ENCODE measurements around the gene PBX1. TPM values are rescaled to one million over a fixed set of nuclear protein-coding genes. Genes with fewer than 3 reads are reported as not detected.

PBX1 gene
- polyA plus RNA-seq, 1 donor (not counting 4 experiments of a cell fraction or from before 2014, with no cell fraction given) = 2.2 TPM

DNA sequence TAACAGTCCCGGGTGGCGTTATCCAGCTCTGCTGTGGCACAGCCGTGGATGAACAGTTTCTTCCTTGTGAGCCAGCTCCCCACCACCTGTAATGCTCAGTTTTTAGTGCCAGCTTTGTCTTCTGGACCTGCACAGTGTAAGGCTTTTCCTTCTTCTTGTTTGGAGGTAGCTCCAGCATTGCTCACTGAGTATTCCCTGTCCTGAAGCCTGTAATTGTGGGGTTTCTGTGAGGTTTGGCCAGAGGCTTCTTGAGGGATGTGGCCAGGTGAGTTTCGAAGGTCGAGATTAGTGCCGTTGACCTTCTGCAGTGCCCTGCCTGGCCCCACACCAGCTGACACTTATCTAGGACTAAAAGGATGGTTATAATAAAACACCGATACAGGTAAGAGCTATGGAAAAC lies 75.0 kb downstream of the PBX1 start:
- DNase-seq (ENCODE audit: low read depth, low spot score) (no peak), FAIRE-seq (no peak)
- H3K27ac ChIP-seq (ENCODE audit: control insufficient read depth, insufficient read depth, low read length) = no peak overlapping the region
- H3K9me3 ChIP-seq (ENCODE audit: control insufficient read depth, low read depth, low read length) = no peaks in the 10 kb centered on the region
- no peak overlapping the region for H3K4me2 ChIP-seq (ENCODE audit: control insufficient read depth, extremely low read depth, insufficient read depth, low read depth, low read length)
- H3K4me1 ChIP-seq (ENCODE audit: control insufficient read depth, extremely low read depth, insufficient read depth, low read length) = peaks cover 13% of the 10 kb centered on the region
- no peaks in the 10 kb centered on the region for H3K36me3 ChIP-seq (ENCODE audit: control insufficient read depth in 2 of 2, extremely low read depth in 1 of 2, insufficient read depth in 2 of 2, low read length in 2 of 2)
- no peak overlapping the region for H2AFZ ChIP-seq (ENCODE audit: control insufficient read depth, low read length)
- no peak overlapping the region for H3K9ac ChIP-seq (ENCODE audit: control insufficient read depth, extremely low read depth, insufficient read depth, low read length)
- dilution Hi-C loops (cut with MboI; ENCODE audit: extremely low pct_ligation_motif_present, low sequenced_read_pairs) = no loop called here
- no peak overlapping the region for H3K4me3 ChIP-seq (ENCODE audit: control insufficient read depth in 2 of 3, extremely low read depth in 1 of 3, insufficient read depth in 2 of 3, low read depth in 1 of 3, low read length in 3 of 3)
- H3K27me3 ChIP-seq (ENCODE audit: control insufficient read depth, extremely low read depth, insufficient read depth, low read length) = no peaks in the 10 kb centered on the region
- TF ChIP-seq, protein P1, sequence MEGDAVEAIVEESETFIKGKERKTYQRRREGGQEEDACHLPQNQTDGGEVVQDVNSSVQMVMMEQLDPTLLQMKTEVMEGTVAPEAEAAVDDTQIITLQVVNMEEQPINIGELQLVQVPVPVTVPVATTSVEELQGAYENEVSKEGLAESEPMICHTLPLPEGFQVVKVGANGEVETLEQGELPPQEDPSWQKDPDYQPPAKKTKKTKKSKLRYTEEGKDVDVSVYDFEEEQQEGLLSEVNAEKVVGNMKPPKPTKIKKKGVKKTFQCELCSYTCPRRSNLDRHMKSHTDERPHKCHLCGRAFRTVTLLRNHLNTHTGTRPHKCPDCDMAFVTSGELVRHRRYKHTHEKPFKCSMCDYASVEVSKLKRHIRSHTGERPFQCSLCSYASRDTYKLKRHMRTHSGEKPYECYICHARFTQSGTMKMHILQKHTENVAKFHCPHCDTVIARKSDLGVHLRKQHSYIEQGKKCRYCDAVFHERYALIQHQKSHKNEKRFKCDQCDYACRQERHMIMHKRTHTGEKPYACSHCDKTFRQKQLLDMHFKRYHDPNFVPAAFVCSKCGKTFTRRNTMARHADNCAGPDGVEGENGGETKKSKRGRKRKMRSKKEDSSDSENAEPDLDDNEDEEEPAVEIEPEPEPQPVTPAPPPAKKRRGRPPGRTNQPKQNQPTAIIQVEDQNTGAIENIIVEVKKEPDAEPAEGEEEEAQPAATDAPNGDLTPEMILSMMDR (optimal IDR thresholded peaks at IDR 0.05 in 1 of 3, IDR thresholded peaks at IDR 0.05 in 1 of 3, conservative IDR thresholded peaks at IDR 0.05 in 1 of 3; ENCODE audit: extremely low read depth in 1 of 3, insufficient read depth in 2 of 3, low read length in 3 of 3) = no peak
- TF ChIP-seq EZH2 (IDR thresholded peaks at IDR 0.05; ENCODE audit: low read length) = no peak
- H3K9me1 ChIP-seq (ENCODE audit: control insufficient read depth, extremely low read depth, insufficient read depth, low read length) = peaks cover 3% of the 10 kb centered on the region
- H4K20me1 ChIP-seq (ENCODE audit: control insufficient read depth, extremely low read depth, insufficient read depth, low read length) = no peaks in the 10 kb centered on the region
- no peaks in the 10 kb centered on the region for H3K79me2 ChIP-seq (ENCODE audit: control insufficient read depth, insufficient read depth, low read length)

DNA sequence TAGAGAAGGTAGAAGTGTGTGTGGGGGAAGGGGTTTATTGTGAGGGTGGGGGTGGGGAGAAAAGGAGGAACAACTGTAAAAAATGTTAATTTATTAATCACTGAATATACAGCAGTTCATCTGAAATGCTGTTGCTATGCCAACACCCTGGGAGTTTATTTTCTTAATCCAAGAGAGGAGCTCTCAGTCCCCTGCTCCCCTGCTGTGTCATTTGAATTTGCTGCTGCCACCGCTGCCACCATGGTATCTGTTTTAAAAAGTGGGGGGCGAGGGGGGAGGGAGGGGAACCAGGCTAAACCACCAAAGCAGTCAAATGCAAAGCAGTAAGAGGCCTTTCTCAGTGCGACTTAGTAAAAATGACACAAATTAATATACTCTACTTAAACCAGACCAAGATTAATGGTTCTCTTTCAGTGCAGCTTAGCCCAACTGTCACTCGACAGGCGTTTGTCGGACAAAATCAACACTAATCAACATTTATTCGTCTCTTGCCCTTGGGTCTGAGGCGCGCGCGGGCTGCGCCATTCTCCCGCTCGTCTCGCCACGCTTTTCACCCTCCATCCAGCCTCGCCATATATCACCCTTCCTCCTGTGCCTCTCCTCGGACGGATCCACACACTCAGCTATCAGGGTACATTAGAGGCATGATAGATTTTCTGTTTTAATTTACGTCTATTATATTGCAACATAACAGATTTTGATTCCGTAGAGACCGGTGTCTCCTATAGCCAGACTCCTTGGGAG lies 76.2 kb downstream of the PBX1 start:
- Histone ChIP-seq H3K9me3 (ENCODE audit: control insufficient read depth, low read depth, low read length) (no peaks in the 10 kb centered on the region), H3K9ac (ENCODE audit: control insufficient read depth, extremely low read depth, insufficient read depth, low read length) (no peak overlapping the region), H2AFZ (ENCODE audit: control insufficient read depth, low read length) (no peak overlapping the region), H3K27ac (ENCODE audit: control insufficient read depth, insufficient read depth, low read length) (no peak overlapping the region), H3K79me2 (ENCODE audit: control insufficient read depth, insufficient read depth, low read length) (no peaks in the 10 kb centered on the region), H3K27me3 (ENCODE audit: control insufficient read depth, extremely low read depth, insufficient read depth, low read length) (no peaks in the 10 kb centered on the region), H3K4me3 (ENCODE audit: control insufficient read depth in 2 of 3, extremely low read depth in 1 of 3, insufficient read depth in 2 of 3, low read depth in 1 of 3, low read length in 3 of 3) (no peak overlapping the region), H4K20me1 (ENCODE audit: control insufficient read depth, extremely low read depth, insufficient read depth, low read length) (no peaks in the 10 kb centered on the region), H3K4me1 (ENCODE audit: control insufficient read depth, extremely low read depth, insufficient read depth, low read length) (peaks cover 13% of the 10 kb centered on the region), H3K9me1 (ENCODE audit: control insufficient read depth, extremely low read depth, insufficient read depth, low read length) (peaks cover 3% of the 10 kb centered on the region), H3K36me3 (ENCODE audit: control insufficient read depth in 2 of 2, extremely low read depth in 1 of 2, insufficient read depth in 2 of 2, low read length in 2 of 2) (no peaks in the 10 kb centered on the region), H3K4me2 (ENCODE audit: control insufficient read depth, extremely low read depth, insufficient read depth, low read depth, low read length) (no peak overlapping the region)
- no peak for TF ChIP-seq EZH2 (IDR thresholded peaks at IDR 0.05; ENCODE audit: low read length)
- TF ChIP-seq, protein P1 (optimal IDR thresholded peaks at IDR 0.05 in 1 of 3, IDR thresholded peaks at IDR 0.05 in 1 of 3, conservative IDR thresholded peaks at IDR 0.05 in 1 of 3; ENCODE audit: extremely low read depth in 1 of 3, insufficient read depth in 2 of 3, low read length in 3 of 3) = no peak
- dilution Hi-C loops (cut with MboI; ENCODE audit: extremely low pct_ligation_motif_present, low sequenced_read_pairs) = no loop called here
- DNase-seq (ENCODE audit: low read depth, low spot score) (no peak), FAIRE-seq (no peak)
